ENCODE data around the gene MROH7. TPM values are rescaled to one million over a fixed set of nuclear protein-coding genes. Genes with fewer than 3 reads are reported as not detected.

Gene MROH7
- total RNA-seq, 1 donor from 2014 or later, result 0.82 TPM

DNA sequence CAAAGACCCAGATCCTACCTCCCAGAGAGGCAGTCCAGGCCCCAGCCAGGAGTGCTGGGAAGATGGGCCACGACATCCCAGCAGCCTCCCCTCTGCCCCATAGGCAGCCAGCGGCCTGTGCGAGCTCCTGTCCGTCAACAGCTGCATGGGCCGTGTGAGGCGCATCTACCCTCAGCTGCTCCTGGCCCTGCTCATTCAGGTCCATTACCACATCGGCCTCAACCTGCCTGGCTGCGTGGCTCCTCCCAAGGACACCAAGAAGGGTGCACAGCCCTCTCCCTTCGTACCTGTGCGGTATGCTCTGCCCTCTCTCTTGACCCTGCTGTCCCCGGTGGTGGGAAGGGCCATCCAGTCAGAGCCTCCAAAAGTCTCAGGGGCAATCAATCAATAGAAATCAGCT lies 44.6 kb downstream of the MROH7 start:
- FAIRE-seq, result no peak
- no peak for DNase-seq (ENCODE audit: low spot score in 2 of 2)

DNA sequence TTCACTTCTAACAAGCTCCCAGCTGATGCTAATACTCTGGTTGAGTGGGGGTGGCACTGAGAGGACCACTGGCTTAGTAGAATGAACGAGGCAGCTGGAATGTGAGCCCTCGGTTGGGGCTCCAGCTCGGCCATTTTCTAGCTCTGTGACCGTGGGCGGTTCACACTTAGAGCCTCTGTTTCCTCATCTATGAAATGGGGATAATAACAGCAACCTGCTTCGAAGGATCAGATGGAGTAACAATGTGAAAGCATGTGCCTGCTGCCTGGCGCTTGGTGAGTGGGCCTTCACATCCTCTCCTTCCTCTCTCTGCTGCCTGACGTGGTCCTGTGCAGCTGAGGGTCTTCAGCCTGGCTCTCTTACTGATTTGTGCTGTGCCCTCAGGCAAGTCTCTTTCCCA lies 53.2 kb downstream of the MROH7 start:
- no peak for DNase-seq (ENCODE audit: low spot score in 2 of 2)

GRCh38 chr1:54695221-54695620 lies 53.6 kb downstream of the MROH7 start:
- DNase-seq (ENCODE audit: low spot score in 2 of 2) (no peak), FAIRE-seq (no peak)

More for the DNA sequence above, 53.2 kb downstream of the MROH7 start:
- no peak for FAIRE-seq

DNA sequence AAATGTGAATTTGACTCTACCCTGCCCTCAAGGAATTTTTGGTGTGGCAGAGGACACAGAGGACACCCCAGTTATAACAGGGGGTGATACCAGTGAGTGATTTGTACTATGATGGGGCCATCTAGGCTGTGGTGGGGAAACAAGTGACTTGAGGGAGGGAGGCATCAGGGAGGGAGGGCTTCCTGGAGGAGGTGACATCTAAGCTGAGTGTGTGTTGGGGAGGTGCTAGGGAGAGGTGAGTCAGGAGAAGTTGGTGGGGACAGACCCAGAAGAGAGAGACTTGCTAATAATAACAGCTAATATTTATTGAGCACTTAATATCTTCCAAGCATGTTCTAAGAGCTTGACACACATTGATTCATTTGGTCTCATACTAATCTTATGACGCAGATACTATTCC lies 54.2 kb downstream of the MROH7 start:
- no peak for DNase-seq (ENCODE audit: low spot score in 2 of 2)
- no peak for FAIRE-seq

DNA sequence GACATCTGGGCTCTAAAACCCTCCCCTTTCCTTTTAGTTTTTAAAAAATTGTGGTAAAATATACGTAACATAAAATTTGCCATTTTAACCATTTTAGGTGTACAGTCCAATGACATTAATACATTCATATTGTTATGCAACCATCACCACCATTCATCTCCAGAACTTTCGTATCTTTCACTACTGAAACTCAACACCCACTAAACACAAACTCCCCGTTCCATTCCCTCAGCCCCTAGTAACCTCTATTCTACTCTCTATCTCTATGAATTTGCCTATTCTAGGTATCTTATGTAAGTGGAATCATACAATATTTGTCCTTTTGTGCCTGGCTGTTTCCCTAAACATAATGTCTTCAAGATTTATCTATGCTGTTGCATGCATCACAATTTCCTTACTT lies 54.7 kb downstream of the MROH7 start:
- FAIRE-seq (no peak), DNase-seq (ENCODE audit: low spot score in 2 of 2) (no peak)

GRCh38 chr1:54697896-54698295 lies 56.3 kb downstream of the MROH7 start:
- no peak for DNase-seq (ENCODE audit: low spot score in 2 of 2)
- FAIRE-seq, result no peak

GRCh38 chr1:54698346-54698745 lies 56.8 kb downstream of the MROH7 start:
- no peak for DNase-seq (ENCODE audit: low spot score in 2 of 2)
- FAIRE-seq, result no peak

- DNase-seq (ENCODE audit: low spot score in 2 of 2) (no peak), FAIRE-seq (no peak)
These were observed 58.4 kb downstream of the MROH7 start for GRCh38 chr1:54699936-54700525.

- DNase-seq (ENCODE audit: low spot score in 2 of 2) (no peak), FAIRE-seq (no peak)
These were observed 59.5 kb downstream of the MROH7 start for GRCh38 chr1:54701066-54701465.

DNA sequence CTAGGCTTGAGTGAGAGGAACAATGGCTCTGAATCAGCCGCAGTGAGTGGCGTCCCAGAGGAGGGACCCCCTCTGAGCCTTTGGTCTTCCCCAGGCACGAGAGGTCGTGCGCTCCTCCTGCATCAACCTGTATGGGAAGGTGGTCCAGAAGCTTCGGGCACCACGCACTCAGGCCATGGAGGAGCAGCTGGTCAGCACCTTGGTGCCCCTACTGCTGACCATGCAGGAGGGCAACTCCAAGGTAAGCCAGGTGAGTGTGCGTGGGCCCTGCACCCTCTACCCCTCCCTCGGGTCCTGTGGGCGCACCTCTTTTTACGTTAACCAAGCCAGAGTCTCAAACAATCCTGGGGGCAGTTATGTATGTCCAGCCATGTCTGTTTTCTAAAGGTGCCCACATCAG lies 60.4 kb downstream of the MROH7 start:
- DNase-seq (ENCODE audit: low spot score in 2 of 2) (no peak), FAIRE-seq (no peak)

- FAIRE-seq (no peak), DNase-seq (ENCODE audit: low spot score in 2 of 2) (no peak)
These were observed 61.9 kb downstream of the MROH7 start for GRCh38 chr1:54703471-54703870.

- DNase-seq (ENCODE audit: low spot score in 2 of 2), result no peak
- no peak for FAIRE-seq
These were observed 63.6 kb downstream of the MROH7 start for GRCh38 chr1:54705153-54705552.

DNA sequence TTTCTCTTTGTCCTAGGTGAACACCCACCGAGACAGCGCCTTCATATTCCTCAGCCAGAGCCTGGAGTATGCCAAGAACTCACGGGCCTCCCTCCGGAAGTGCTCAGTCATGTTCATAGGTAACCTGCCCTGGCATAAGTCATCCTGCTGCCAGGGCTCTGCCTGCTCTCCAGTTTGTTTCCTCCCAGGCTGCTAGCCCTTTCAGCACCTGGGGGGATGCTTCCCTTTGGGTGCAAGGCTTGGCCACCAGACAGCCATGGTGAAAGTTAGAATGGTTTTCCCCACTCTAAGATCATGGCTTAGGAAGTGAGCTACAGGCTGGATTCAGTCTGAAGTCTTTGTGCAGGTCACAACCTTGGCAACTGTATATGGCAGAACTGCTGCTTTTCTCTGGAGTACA lies 64.8 kb downstream of the MROH7 start:
- no peak for DNase-seq (ENCODE audit: low spot score in 2 of 2)
- no peak for FAIRE-seq

- no peak for FAIRE-seq
- no peak for DNase-seq (ENCODE audit: low spot score in 2 of 2)
These were observed 66.8 kb downstream of the MROH7 start for GRCh38 chr1:54708385-54708784.

GRCh38 chr1:54709547-54710292 lies 68.1 kb downstream of the MROH7 start:
- no peak for DNase-seq (ENCODE audit: low spot score in 2 of 2)
- no peak for FAIRE-seq

DNA sequence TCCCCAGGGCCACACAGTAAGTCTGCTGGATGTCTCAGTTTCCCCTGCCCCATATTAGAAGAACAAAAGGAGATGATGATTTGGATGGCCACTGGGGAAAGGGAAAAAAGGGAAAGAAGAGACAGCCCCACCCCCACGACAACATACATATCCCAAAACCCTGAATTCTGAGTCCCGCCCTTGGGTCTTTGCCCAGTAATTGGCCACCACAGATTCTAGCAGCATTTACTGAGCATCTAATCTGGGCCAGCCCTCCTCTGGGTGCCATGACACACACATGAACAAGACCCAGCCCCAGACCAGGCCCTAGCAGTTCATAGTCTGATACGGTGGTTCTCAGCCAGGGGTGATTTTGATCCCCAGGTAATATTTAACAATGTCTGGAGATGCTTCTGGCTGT lies 68.8 kb downstream of the MROH7 start:
- FAIRE-seq (no peak), DNase-seq (ENCODE audit: low spot score in 2 of 2) (no peak)

GRCh38 chr1:54710841-54711240 lies 69.3 kb downstream of the MROH7 start:
- FAIRE-seq, result no peak
- DNase-seq (ENCODE audit: low spot score in 2 of 2), result no peak

DNA sequence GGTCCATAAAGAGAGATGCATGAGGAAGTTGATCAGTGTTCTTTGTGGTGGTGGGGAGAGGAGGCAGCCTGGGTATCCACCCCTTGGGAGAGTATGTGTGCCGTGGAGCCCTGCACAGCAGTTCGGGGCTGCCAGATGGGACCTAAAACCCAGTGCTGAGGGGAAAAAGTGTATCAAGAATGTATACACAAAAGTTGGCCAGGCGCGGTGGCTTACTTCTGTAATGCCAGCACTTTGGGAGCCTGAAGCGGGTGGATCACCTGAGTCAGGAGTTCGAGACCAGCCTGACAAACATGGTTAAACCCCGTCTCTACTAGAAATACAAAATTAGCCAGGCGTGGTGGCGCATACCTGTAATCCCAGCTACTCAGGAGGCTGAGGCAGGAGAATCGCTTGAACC lies 70.0 kb downstream of the MROH7 start:
- FAIRE-seq (no peak), DNase-seq (ENCODE audit: low spot score in 2 of 2) (no peak)

- FAIRE-seq (no peak), DNase-seq (ENCODE audit: low spot score in 2 of 2) (no peak)
These were observed 73.4 kb downstream of the MROH7 start for GRCh38 chr1:54714881-54715492.

DNA sequence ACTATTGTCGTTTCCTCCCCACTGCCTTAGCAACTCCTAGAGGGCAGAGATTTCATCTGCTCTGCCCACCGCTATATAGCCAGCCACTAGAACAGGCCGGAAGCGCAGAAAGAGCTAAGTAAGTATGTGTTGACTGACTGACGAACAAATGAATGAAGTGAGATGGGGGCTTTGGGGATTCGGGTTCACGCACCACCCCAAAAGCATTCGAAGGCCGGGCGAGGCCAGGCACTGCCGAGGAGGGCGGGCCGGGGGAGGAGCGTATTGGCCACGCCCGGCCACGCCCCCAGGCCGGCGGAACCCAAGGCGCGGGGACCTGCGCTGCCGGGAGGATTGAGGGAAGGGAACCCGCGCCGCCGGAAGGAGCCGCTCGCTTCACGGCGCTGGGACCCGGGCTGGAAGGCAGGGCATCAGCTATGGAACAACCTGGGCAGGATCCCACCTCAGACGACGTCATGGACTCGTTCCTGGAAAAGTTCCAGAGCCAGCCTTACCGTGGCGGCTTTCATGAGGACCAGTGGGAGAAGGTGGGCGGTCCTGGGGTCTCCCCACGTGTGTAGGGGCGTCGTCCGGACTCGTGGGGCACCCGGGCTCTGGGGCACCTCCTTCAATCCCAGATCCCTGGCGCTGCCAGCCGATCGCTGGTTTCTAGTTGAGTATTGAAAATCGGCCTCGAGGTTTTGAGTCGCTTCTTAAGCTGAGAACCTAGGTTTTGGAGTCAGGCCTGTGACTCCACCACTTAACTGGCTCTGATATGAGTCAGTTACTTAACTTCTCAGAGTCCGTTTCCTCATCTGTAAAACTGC lies 74.1 kb downstream of the MROH7 start, which contains the start of gene TTC4:
Gene TTC4, plus strand, starts transcription at position 369 of the 806 bp plus-strand sequence. Its CDS starts 48 bp downstream, at position 417.
- DNase-seq (ENCODE audit: low spot score in 2 of 2), result peak; percentile 76 to 90
- no peak for FAIRE-seq

Data from frontal cortex (tissue), 4 donors.